HepG2 (cell line): ENCODE data around the gene ETFA. TPM values are rescaled to one million over a fixed set of nuclear protein-coding genes. Genes with fewer than 3 reads are reported as not detected.

ENCODE experiments used
- ATAC-seq: fragments of 200-7000 bp; cut with Tn5 transposase; 3 replicates; pipeline ENCODE4 v1.9.1; 2020; ENCODE audit warnings: mild to moderate bottlenecking, moderate library complexity
- BruUV-seq: library from RNA; stranded (reverse); fragments of 400-500 nt; replicated peaks from 2 replicates; lab custom pipeline; 2021; lab: Mats Ljungman, UMichigan
- CTCF ChIA-PET: fragments of 300-600 bp; formaldehyde crosslinking; extraction: SDS; loops from one replicate; lab custom pipeline; 2021; ENCODE audit warnings: low total read pairs, inconsistent platforms, low intra/inter-chr PET ratio; lab: Yijun Ruan, JAX
- POLR2A ChIA-PET: fragments of 350-600 bp; sonication (Branson Sonifier 250); formaldehyde crosslinking; loops from one replicate; lab custom pipeline; 2020; ENCODE audit warnings: antibody characterized with exemption, inconsistent platforms; lab: Yijun Ruan, JAX
- DNase-seq: peaks from one replicate; pipeline ENCODE4 v3.0.0-alpha.2; 2015; ENCODE audit warnings: low spot score
- FAIRE-seq: peaks from 3 replicates; lab custom pipeline; 2011; peaks lifted over from hg19 to GRCh38; lab: Jason Lieb, UNC
- H2AFZ ChIP-seq: one replicate; pipeline ENCODE4 v1.6.1; 2011; ENCODE audit warnings: low read length, inconsistent platforms
- H3K27ac ChIP-seq: fragments of 300-600 bp; 3 replicates; pipeline ENCODE4 v1.8.0; 2011; ENCODE audit warnings: mixed run types, mild to moderate bottlenecking, mixed read lengths, low read length, inconsistent platforms; ENCODE audit not compliant: insufficient read depth; ENCODE audit errors: extremely low read length
- H3K27me3 ChIP-seq, 2 experiments: fragments of 200-600 bp in 1 of 2; 2 replicates in 1 of 2; 3 replicates in 1 of 2; pipeline versions ENCODE4 v1.6.0 to v1.8.0; 2011; ENCODE audit warnings: low read length in 2 of 2, mild to moderate bottlenecking in 2 of 2, moderate library complexity in 2 of 2, inconsistent platforms in 1 of 2; ENCODE audit not compliant: insufficient read depth in 2 of 2, control insufficient read depth in 1 of 2
- H3K36me3 ChIP-seq, 2 experiments: fragments of 200-600 bp in 1 of 2; replicated peaks in 1 of 2; 2 replicates in 1 of 2; 3 replicates in 1 of 2; pipeline versions ENCODE4 v1.5.1 to v1.8.0; 2011; ENCODE audit warnings: low read length in 2 of 2, inconsistent platforms in 1 of 2; ENCODE audit not compliant: insufficient read depth in 2 of 2, control insufficient read depth in 1 of 2
- H3K4me1 ChIP-seq: 2 replicates; pipeline ENCODE4 v1.5.1; 2012; ENCODE audit warnings: low read length, inconsistent platforms; ENCODE audit not compliant: insufficient read depth
- H3K4me2 ChIP-seq: 2 replicates; pipeline ENCODE4 v1.6.0; 2011; ENCODE audit warnings: low read depth, low read length, inconsistent platforms
- H3K4me3 ChIP-seq, 3 experiments: fragments of 200-600 bp in 1 of 3; sonication (generic), shearing (Covaris generic) in 1 of 3; replicated peaks in 1 of 3; 2 replicates each; pipeline ENCODE4 v1.5.1; 2011 to 2016; ENCODE audit warnings: low read length in 3 of 3, inconsistent platforms in 2 of 3, low read depth in 2 of 3, mild to moderate bottlenecking in 2 of 3, control low read depth in 1 of 3, mixed read lengths in 1 of 3; ENCODE audit not compliant: insufficient read depth in 1 of 3
- H3K79me2 ChIP-seq: one replicate; pipeline ENCODE4 v1.6.1; 2011; ENCODE audit warnings: low read length, inconsistent platforms; ENCODE audit not compliant: insufficient read depth
- H3K9ac ChIP-seq: 2 replicates; pipeline ENCODE4 v1.6.0; 2011; ENCODE audit warnings: mild to moderate bottlenecking, low read depth, low read length, inconsistent platforms; ENCODE audit not compliant: insufficient read depth
- H3K9me3 ChIP-seq: 2 replicates; pipeline ENCODE4 v1.5.1; 2012; ENCODE audit warnings: mild to moderate bottlenecking, low read length
- H4K20me1 ChIP-seq: 2 replicates; pipeline ENCODE4 v1.6.0; 2011; ENCODE audit warnings: inconsistent platforms, mild to moderate bottlenecking, low read length, moderate library complexity; ENCODE audit not compliant: insufficient read depth
- ATM ChIP-seq: fragments of 450-650 bp; IDR thresholded peaks from 2 replicates; pipeline ENCODE4 v1.7.1; 2017; ENCODE audit warnings: mild to moderate bottlenecking, borderline replicate concordance
- CENPT ChIP-seq: sonication (generic); formaldehyde crosslinking; IDR thresholded peaks from 2 replicates; pipeline ENCODE4 v1.8.0; 2022; ENCODE audit warnings: low read depth, mild to moderate bottlenecking, moderate library complexity, missing genetic modification reagents
- ELK4 ChIP-seq: sonication (generic); formaldehyde crosslinking; IDR thresholded peaks from 2 replicates; pipeline ENCODE4 v1.9.0; 2021; ENCODE audit warnings: missing genetic modification reagents, borderline replicate concordance
- GATAD1 ChIP-seq: IDR thresholded peaks from 2 replicates; pipeline ENCODE4 v1.6.1; 2016; ENCODE audit warnings: missing genetic modification reagents, missing compliant biosample characterization
- HNRNPLL ChIP-seq: fragments of 200-400 bp; formaldehyde crosslinking; IDR thresholded peaks from 2 replicates; pipeline ENCODE4 v1.6.1; 2017; ENCODE audit warnings: mild to moderate bottlenecking, low read depth, low read length; ENCODE audit not compliant: poor library complexity, severe bottlenecking
- PBX3 ChIP-seq: sonication (generic); formaldehyde crosslinking; IDR thresholded peaks from 2 replicates; pipeline ENCODE4 v1.8.1; 2023; ENCODE audit warnings: missing genetic modification reagents, inconsistent platforms, borderline replicate concordance
- PREB ChIP-seq: sonication (generic); formaldehyde crosslinking; IDR thresholded peaks from 2 replicates; pipeline ENCODE4 v1.4.0; 2020; ENCODE audit warnings: missing genetic modification reagents
- RXRA ChIP-seq: sonication (generic); formaldehyde crosslinking; IDR thresholded peaks from 2 replicates; pipeline ENCODE4 v1.5.1; 2020; ENCODE audit warnings: missing genetic modification reagents
- SAP130 ChIP-seq: IDR thresholded peaks from 2 replicates; pipeline ENCODE4 v1.6.1; 2016; ENCODE audit warnings: low read depth
- TRIM24 ChIP-seq: sonication (generic); formaldehyde crosslinking; IDR thresholded peaks from 2 replicates; pipeline ENCODE4 v1.8.0; 2022; ENCODE audit warnings: mild to moderate bottlenecking, missing genetic modification reagents
- ZFY ChIP-seq: sonication (generic); formaldehyde crosslinking; IDR thresholded peaks from 2 replicates; pipeline ENCODE4 v1.4.0; 2020; ENCODE audit warnings: missing genetic modification reagents
- ZNF264 ChIP-seq: sonication (generic); formaldehyde crosslinking; IDR thresholded peaks from 2 replicates; pipeline ENCODE4 v1.4.0; 2020; ENCODE audit warnings: missing genetic modification reagents
- ZNF563 ChIP-seq: sonication (generic); formaldehyde crosslinking; IDR thresholded peaks from 2 replicates; pipeline ENCODE4 v1.8.0; 2022; ENCODE audit warnings: mild to moderate bottlenecking, moderate library complexity, missing genetic modification reagents
- ZNF761 ChIP-seq: sonication (generic); formaldehyde crosslinking; conservative IDR thresholded peaks from 2 replicates; pipeline ENCODE4 v1.4.0; 2020; ENCODE audit warnings: mild to moderate bottlenecking, missing genetic modification reagents
- WGBS: methylation state at CpG from one replicate; pipeline ENCODE4 v1.1.6; 2017; ENCODE audit warnings: low lambda C conversion rate; 5-methylcytosine and 5-hydroxymethylcytosine counted together
- in situ Hi-C: cut with HindIII; loops from 2 replicates; pipeline ENCODE4 v1.10.0; 2017; ENCODE audit warnings: low pct_unique_long_range_greater_than_20kb; ENCODE audit not compliant: extremely low pct_ligation_motif_present
- intact Hi-C: fragments of 100-400 bp; cut with micrococcal nuclease; formaldehyde crosslinking; loops from one replicate; pipeline ENCODE4 v1.10.0; 2022; ENCODE audit not compliant: unreplicated experiment
- polyA plus RNA-seq, 8 experiments: library from polyadenylated mRNA; depleted of rRNA in 3 of 8; stranded (reverse) in 7 of 8; unstranded in 1 of 8; fragments of >200 nt; fragmentation: Illumina TruSeq in 4 of 8; extraction: Trizol in 4 of 8; gene quantifications; 2 replicates each; pipeline versions ENCODE4 v1.2.1 to v1.2.3, GENCODE V29; 2011 to 2016; ENCODE audit warnings: low read depth in 4 of 8, missing spikeins in 1 of 8, mixed read lengths in 1 of 8; ENCODE audit not compliant: insufficient read depth in 1 of 8
- total RNA-seq, 5 experiments: library from RNA; depleted of rRNA; stranded (reverse); fragments of >200 nt; fragmentation: Illumina TruSeq; extraction: Trizol; gene quantifications; 2 replicates each; pipeline ENCODE4 v1.2.3, GENCODE V29; 2016; ENCODE audit warnings: low read depth in 1 of 5

The ETFA gene
- total and polyA plus RNA-seq, 2 of the 13 experiments (the other 11 are each of a cell fraction or from before 2014, with no cell fraction given) = 291 to 396 TPM

- TF ChIP-seq ELK4 (CRISPR knock-in tag) (no peak), ZFY (CRISPR knock-in tag) (no peak)
- TF ChIP-seq, all 625 proteins: peak for 0
Measured at GRCh38 chr15:76259392-76259791, 51.9 kb downstream of the ETFA start (continued).

GRCh38 chr15:76258460-76258859 lies 52.8 kb downstream of the ETFA start:
- in situ Hi-C loops (no loop called here), intact Hi-C loops (no loop called here)
- Histone ChIP-seq H3K4me2 (no peak overlapping the region), H3K36me3 (peaks cover 11 to 69% of the 10 kb centered on the region in 2 experiments; a peak in 4 of 5 replicates), H3K27me3 (no peaks in the 10 kb centered on the region), H3K79me2 (peaks cover 3% of the 10 kb centered on the region), H4K20me1 (peaks cover 7% of the 10 kb centered on the region; the same call in 1 of the 2 replicates), H3K4me3 (no peak overlapping the region), H2AFZ (no peak overlapping the region), H3K9me3 (no peaks in the 10 kb centered on the region), H3K4me1 (no peaks in the 10 kb centered on the region), H3K9ac (no peak overlapping the region), H3K27ac (no peak overlapping the region)
- 78% methylated on average over 3 of the region's 3 CpGs for WGBS
- TF ChIP-seq ZNF563 (CRISPR knock-in tag) (no peak), CENPT (CRISPR knock-in tag) (no peak), ATM (no peak), ZNF264 (CRISPR knock-in tag) (no peak), TRIM24 (CRISPR knock-in tag) (no peak), RXRA (no peak), HNRNPLL (no peak), SAP130 (CRISPR knock-in tag) (no peak), ZNF761 (CRISPR knock-in tag) (no peak), GATAD1 (CRISPR knock-in tag) (no peak), PBX3 (no peak), PREB (CRISPR knock-in tag) (no peak)
- FAIRE-seq = no peak
- ATAC-seq = peak; percentile 43; the same call in 2 of the 3 replicates
- DNase-seq = no peak
- ChIA-PET POLR2A (no interaction called here), CTCF (no interaction called here)
- no TSS peak for BruUV-seq
